RWPE2 (cell line): ENCODE results near the gene SYTL2.
"Not testable (repeated sequence)": the region's sequence is repeated elsewhere in the genome, so short reads cannot be mapped to it uniquely, and the experiment has no call there.

Experiments
- ATAC-seq: fragments of 200-7000 bp; cut with Tn5 transposase; 3 replicates; pipeline ENCODE4 v1.9.1; 2021; ENCODE audit warnings: low read depth
- DNase-seq: peaks from one replicate; pipeline ENCODE4 v3.0.0-alpha.2; 2020; ENCODE audit warnings: low spot score
- H3K27ac ChIP-seq: fragments of 450-650 bp; 2 replicates; pipeline ENCODE4 v1.5.1; 2017; ENCODE audit warnings: mild to moderate bottlenecking; ENCODE audit not compliant: poor library complexity, severe bottlenecking
- H3K27me3 ChIP-seq: fragments of 250-450 bp; sonication (Bioruptor Pico); 2 replicates; pipeline ENCODE4 v1.5.1; 2021; ENCODE audit warnings: mild to moderate bottlenecking, moderate library complexity; ENCODE audit not compliant: insufficient read depth, poor library complexity, severe bottlenecking
- H3K36me3 ChIP-seq: fragments of 250-450 bp; sonication (Bioruptor Pico); 2 replicates; pipeline ENCODE4 v1.5.1; 2020; ENCODE audit warnings: low read depth, mild to moderate bottlenecking, moderate library complexity
- H3K4me1 ChIP-seq: fragments of 250-450 bp; sonication (Bioruptor Pico); 2 replicates; pipeline ENCODE4 v1.5.1; 2021; ENCODE audit warnings: mild to moderate bottlenecking, moderate library complexity; ENCODE audit not compliant: insufficient read depth, poor library complexity, severe bottlenecking
- H3K4me3 ChIP-seq: fragments of 250-450 bp; sonication (Bioruptor Pico); 2 replicates; pipeline ENCODE4 v1.5.1; 2021; ENCODE audit warnings: mild to moderate bottlenecking, moderate library complexity; ENCODE audit not compliant: severe bottlenecking
- H3K9me3 ChIP-seq: fragments of 250-450 bp; sonication (Bioruptor Pico); 2 replicates; pipeline ENCODE4 v1.5.1; 2021; ENCODE audit warnings: mild to moderate bottlenecking, moderate library complexity; ENCODE audit not compliant: severe bottlenecking
- TF ChIP-seq, protein P1 (sequence below): fragments of 450-650 bp; IDR thresholded peaks from one replicate; pipeline ENCODE4 v1.5.1; 2017; ENCODE audit warnings: mild to moderate bottlenecking, moderate library complexity; ENCODE audit not compliant: poor library complexity, severe bottlenecking

Gene SYTL2

DNA sequence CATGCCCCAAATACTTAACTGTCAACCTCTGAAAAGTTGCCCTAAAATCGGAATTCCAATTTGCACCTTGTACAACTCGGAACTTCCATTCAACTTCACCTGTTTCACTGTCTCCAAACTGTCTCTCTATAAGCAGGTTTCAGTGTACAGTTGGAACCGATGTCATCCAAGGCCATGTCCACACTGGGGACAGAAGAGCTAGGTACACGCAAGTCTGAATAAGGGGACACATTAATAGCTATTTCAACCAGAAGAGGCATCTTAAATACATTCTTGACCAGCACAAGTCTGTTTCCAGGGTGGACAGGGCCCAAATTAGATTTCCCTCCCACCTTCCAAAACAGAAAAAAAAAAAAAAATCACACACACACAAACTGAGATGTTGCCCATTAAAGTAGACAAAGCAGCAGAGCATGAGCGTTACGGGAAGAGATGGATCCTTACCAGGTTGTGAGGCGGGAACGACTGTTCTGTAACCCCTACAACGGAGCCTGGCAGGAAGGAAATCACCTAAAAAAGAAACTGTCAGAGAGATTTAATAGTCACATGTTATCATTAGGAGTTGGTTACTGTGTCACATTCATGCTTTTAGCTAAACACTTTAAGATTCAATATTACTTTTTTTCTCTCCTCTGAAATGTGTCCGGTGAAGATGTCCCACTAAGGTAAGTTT, 147.7 kb downstream of the SYTL2 start:
- H3K4me3 ChIP-seq = peak overlapping the region; percentile 74
- TF ChIP-seq, protein P1, sequence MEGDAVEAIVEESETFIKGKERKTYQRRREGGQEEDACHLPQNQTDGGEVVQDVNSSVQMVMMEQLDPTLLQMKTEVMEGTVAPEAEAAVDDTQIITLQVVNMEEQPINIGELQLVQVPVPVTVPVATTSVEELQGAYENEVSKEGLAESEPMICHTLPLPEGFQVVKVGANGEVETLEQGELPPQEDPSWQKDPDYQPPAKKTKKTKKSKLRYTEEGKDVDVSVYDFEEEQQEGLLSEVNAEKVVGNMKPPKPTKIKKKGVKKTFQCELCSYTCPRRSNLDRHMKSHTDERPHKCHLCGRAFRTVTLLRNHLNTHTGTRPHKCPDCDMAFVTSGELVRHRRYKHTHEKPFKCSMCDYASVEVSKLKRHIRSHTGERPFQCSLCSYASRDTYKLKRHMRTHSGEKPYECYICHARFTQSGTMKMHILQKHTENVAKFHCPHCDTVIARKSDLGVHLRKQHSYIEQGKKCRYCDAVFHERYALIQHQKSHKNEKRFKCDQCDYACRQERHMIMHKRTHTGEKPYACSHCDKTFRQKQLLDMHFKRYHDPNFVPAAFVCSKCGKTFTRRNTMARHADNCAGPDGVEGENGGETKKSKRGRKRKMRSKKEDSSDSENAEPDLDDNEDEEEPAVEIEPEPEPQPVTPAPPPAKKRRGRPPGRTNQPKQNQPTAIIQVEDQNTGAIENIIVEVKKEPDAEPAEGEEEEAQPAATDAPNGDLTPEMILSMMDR = no peak
- H3K27ac ChIP-seq = peak overlapping the region; percentile 75
- peaks cover 29% of the 10 kb centered on the region for H3K4me1 ChIP-seq
- peaks cover 58% of the 10 kb centered on the region for H3K36me3 ChIP-seq
- no peak for DNase-seq
- H3K27me3 ChIP-seq = no peaks in the 10 kb centered on the region
- H3K9me3 ChIP-seq = no peaks in the 10 kb centered on the region
- no peak for ATAC-seq

DNA sequence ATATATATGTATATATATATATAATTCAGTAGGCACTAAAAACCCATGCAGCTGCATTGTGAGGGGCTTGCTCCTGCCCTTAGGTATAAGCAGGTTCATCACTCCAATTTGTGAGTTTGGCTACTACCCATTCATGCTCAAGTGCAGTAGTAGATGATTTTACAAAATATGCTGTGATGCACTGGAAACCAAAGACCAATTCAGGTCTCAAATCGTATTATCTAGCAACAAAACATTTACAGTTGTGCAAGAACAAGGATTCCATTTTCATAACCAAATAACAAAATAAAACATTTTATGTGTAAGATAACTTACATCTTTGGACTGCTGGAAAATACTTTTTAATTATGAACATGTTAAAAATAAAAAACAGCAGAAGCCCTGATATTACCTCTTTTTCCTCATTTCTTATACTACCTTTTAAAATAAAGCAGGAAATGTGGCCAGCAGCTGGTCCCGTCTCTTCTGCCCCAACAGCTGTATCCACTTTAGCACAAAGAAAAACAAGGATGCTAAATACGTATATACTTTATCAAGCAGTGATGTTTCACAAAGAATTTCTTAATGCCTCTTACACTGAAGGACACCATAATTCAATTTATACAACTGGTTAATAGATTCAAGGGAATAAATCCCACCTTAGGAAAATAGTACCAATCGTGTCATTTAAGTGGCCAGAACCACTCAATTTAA, 148.8 kb downstream of the SYTL2 start:
- TF ChIP-seq, protein P1 = no peak
- H3K36me3 ChIP-seq = peaks cover 69% of the 10 kb centered on the region
- no peaks in the 10 kb centered on the region for H3K9me3 ChIP-seq
- peaks cover 29% of the 10 kb centered on the region for H3K4me1 ChIP-seq
- DNase-seq (no peak), ATAC-seq (no peak)
- H3K27me3 ChIP-seq = no peaks in the 10 kb centered on the region
- H3K27ac ChIP-seq = no peak overlapping the region
- peak overlapping the region; percentile 74 for H3K4me3 ChIP-seq

DNA sequence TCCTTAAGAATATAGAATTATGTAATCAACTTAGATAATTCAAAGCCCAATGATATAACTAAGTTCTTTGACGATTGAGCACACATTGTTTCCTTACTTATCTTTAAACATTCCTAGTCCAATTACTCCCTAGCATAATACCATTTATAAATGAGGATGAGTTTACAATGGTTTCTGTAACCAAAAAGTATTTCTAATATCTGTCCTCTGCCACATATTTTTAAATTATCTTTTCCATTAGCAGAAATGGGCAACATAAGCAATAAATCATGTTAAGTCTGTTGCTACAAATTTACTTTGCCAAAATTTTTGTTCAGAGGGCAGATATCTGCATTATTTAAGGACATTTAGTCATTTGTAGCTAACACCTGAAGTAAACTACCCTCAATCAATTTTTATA, 152.8 kb downstream of the SYTL2 start:
- Histone ChIP-seq H3K9me3 (no peaks in the 10 kb centered on the region), H3K27me3 (no peaks in the 10 kb centered on the region), H3K36me3 (peaks cover 95% of the 10 kb centered on the region), H3K4me1 (peaks cover 29% of the 10 kb centered on the region), H3K27ac (no peak overlapping the region), H3K4me3 (no peak overlapping the region)
- DNase-seq = no peak
- no peak for ATAC-seq
- TF ChIP-seq, protein P1 = no peak

DNA sequence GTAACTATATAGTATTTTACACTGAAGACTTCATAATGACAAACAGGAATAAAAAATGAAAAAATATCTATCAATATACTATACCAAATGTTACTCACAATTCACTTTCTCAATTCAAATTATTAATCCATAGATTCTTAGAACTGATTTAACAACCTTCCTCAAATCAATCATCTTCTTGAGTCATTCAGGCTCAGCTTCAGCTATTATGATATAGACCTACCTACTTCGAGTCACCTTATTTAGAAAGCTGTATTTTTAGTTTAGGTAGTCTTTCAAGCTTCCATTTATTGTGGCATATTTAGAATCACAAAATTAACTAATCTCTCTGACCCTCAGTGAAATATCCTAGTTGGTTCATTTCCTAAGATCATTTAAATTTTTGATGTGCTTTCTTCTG, 154.2 kb downstream of the SYTL2 start:
- Histone ChIP-seq H3K36me3 (peaks cover 84% of the 10 kb centered on the region), H3K9me3 (no peaks in the 10 kb centered on the region), H3K27me3 (no peaks in the 10 kb centered on the region), H3K4me3 (no peak overlapping the region), H3K4me1 (peaks cover 29% of the 10 kb centered on the region), H3K27ac (no peak overlapping the region)
- TF ChIP-seq, protein P1 = no peak
- no peak for DNase-seq
- no peak for ATAC-seq

DNA sequence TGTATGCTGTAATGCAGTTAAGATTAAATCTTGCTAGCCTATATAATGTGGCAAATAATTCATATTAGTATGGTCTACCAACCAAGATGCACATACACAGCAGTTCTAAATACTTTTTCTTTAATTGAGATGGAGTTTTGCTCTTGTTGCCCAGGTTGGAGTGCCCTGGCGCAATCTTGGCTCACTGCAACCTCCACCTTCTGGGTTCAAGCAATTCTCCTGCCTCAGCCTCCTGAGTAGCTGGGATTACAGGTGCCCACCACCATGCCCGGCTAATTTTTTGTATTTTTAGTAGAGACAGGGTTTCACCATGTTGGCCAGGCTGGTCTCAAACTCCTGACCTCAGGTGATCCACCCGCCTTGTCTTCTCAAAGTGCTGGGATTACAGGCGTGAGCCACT, 156.6 kb downstream of the SYTL2 start:
- ATAC-seq, H3K27me3 ChIP-seq, H3K27ac ChIP-seq, DNase-seq, H3K9me3 ChIP-seq, H3K4me3 ChIP-seq, H3K4me1 ChIP-seq: not testable (repeated sequence)
- peaks cover 74% of the 10 kb centered on the region for H3K36me3 ChIP-seq
